Liver (tissue), 9 donors: ENCODE measurements around the gene LCN6. TPM values are rescaled to one million over a fixed set of nuclear protein-coding genes. Genes with fewer than 3 reads are reported as not detected.

Experiments used
- DNase-seq: peaks from one replicate; pipeline ENCODE4 v3.0.0-alpha.2; 2017; ENCODE audit warnings: low spot score
- H3K27ac ChIP-seq, 2 donors: one replicate each; pipeline ENCODE4 v1.7.0; 2013; ENCODE audit warnings: inconsistent platforms in 2 of 2, low read length in 2 of 2, control low read depth in 1 of 2, low read depth in 1 of 2, mild to moderate bottlenecking in 1 of 2
- H3K27me3 ChIP-seq, 4 donors: one replicate each; pipeline versions ENCODE4 v1.6.1 to v1.7.0; 2013; ENCODE audit warnings: low read length in 3 of 4, inconsistent platforms in 1 of 4, mild to moderate bottlenecking in 1 of 4, moderate library complexity in 1 of 4; ENCODE audit not compliant: control insufficient read depth in 4 of 4, insufficient read depth in 4 of 4
- H3K36me3 ChIP-seq, 4 donors: one replicate each; pipeline versions ENCODE4 v1.6.1 to v1.7.0; 2013; ENCODE audit warnings: low read length in 3 of 4, mild to moderate bottlenecking in 3 of 4, low read depth in 1 of 4, moderate library complexity in 1 of 4; ENCODE audit not compliant: control insufficient read depth in 4 of 4, insufficient read depth in 3 of 4
- H3K4me1 ChIP-seq, 4 donors: one replicate each; pipeline versions ENCODE4 v1.6.1 to v1.7.0; 2013; ENCODE audit warnings: low read length in 3 of 4, mild to moderate bottlenecking in 3 of 4, moderate library complexity in 1 of 4; ENCODE audit not compliant: control insufficient read depth in 4 of 4, insufficient read depth in 4 of 4
- H3K4me3 ChIP-seq, 3 donors: one replicate each; pipeline versions ENCODE4 v1.6.1 to v1.7.0; 2013; ENCODE audit warnings: low read length in 3 of 3, control low read depth in 1 of 3, low read depth in 1 of 3, mild to moderate bottlenecking in 1 of 3
- H3K9ac ChIP-seq, 2 donors: one replicate each; pipeline ENCODE4 v1.7.0; 2013; ENCODE audit warnings: low read length in 2 of 2, mild to moderate bottlenecking in 2 of 2, moderate library complexity in 2 of 2, control low read depth in 1 of 2, low read depth in 1 of 2
- H3K9me3 ChIP-seq, 4 donors: one replicate each; pipeline versions ENCODE4 v1.6.1 to v1.7.0; 2013; ENCODE audit warnings: low read length in 3 of 4; ENCODE audit not compliant: control insufficient read depth in 4 of 4
- CTCF ChIP-seq: fragments of 150-350 bp; IDR thresholded peaks from 2 replicates; pipeline ENCODE4 v1.5.1; 2017; ENCODE audit warnings: improper control_type of control experiment, low read depth, low read length; ENCODE audit not compliant: missing input control
- EGR1 ChIP-seq, 2 donors: IDR thresholded peaks; 2 replicates each; pipeline ENCODE4 v1.6.1; 2016 to 2018; ENCODE audit warnings: antibody characterized with exemption in 2 of 2, low read depth in 2 of 2
- FOXA1 ChIP-seq: IDR thresholded peaks from 2 replicates; pipeline ENCODE4 v1.6.1; 2016; ENCODE audit warnings: antibody characterized with exemption
- FOXA2 ChIP-seq: IDR thresholded peaks from 2 replicates; pipeline ENCODE4 v1.6.1; 2016; ENCODE audit warnings: antibody characterized with exemption
- GABPA ChIP-seq, 2 donors: IDR thresholded peaks in 1 of 2; conservative IDR thresholded peaks in 1 of 2; 2 replicates each; pipeline ENCODE4 v1.6.1; 2016; ENCODE audit warnings: antibody characterized with exemption in 2 of 2, mild to moderate bottlenecking in 1 of 2, moderate library complexity in 1 of 2
- HNF4A ChIP-seq, 2 donors: conservative IDR thresholded peaks; 2 replicates each; pipeline ENCODE4 v1.6.1; 2016; ENCODE audit warnings: antibody characterized with exemption in 2 of 2, mild to moderate bottlenecking in 2 of 2
- HNF4G ChIP-seq: IDR thresholded peaks from 2 replicates; pipeline ENCODE4 v1.6.1; 2016; ENCODE audit warnings: antibody characterized with exemption
- JUND ChIP-seq, 2 donors: IDR thresholded peaks; 2 replicates each; pipeline ENCODE4 v1.6.1; 2016; ENCODE audit warnings: antibody characterized with exemption in 2 of 2
- MAX ChIP-seq: IDR thresholded peaks from 2 replicates; pipeline ENCODE4 v1.6.1; 2016; ENCODE audit warnings: antibody characterized with exemption
- NR2F2 ChIP-seq: IDR thresholded peaks from 2 replicates; pipeline ENCODE4 v1.6.1; 2016; ENCODE audit warnings: antibody characterized with exemption
- RAD21 ChIP-seq, 2 donors: IDR thresholded peaks; 2 replicates each; pipeline ENCODE4 v1.6.1; 2016; ENCODE audit warnings: antibody characterized with exemption in 2 of 2, mild to moderate bottlenecking in 2 of 2
- RXRA ChIP-seq, 2 donors: IDR thresholded peaks; 2 replicates each; pipeline ENCODE4 v1.6.1; 2017 to 2018; ENCODE audit warnings: antibody characterized with exemption in 2 of 2, mild to moderate bottlenecking in 1 of 2
- SP1 ChIP-seq: IDR thresholded peaks from 2 replicates; pipeline ENCODE4 v1.6.1; 2018; ENCODE audit warnings: antibody characterized with exemption, mild to moderate bottlenecking
- TAF1 ChIP-seq: conservative IDR thresholded peaks from 2 replicates; pipeline ENCODE4 v1.6.1; 2016; ENCODE audit warnings: antibody characterized with exemption, mild to moderate bottlenecking
- YY1 ChIP-seq: IDR thresholded peaks from 2 replicates; pipeline ENCODE4 v1.6.1; 2016; ENCODE audit warnings: antibody characterized with exemption, mild to moderate bottlenecking
- WGBS: extraction: QIAGEN DNeasy Blood & Tissue Kit; methylation state at CpG from one replicate; pipeline ENCODE4 v1.1.7; 2013; 5-methylcytosine and 5-hydroxymethylcytosine counted together
- polyA plus RNA-seq, 2 donors: library from polyadenylated mRNA; stranded (reverse) in 1 of 2; unstranded in 1 of 2; fragments of 200-250 nt in 1 of 2; fragments of >200 nt in 1 of 2; fragmentation: Nextera tagmentation in 1 of 2; extraction: Ambion mirVana in 1 of 2; gene quantifications; one replicate each; pipeline versions ENCODE4 v1.2.1 to v1.2.3, GENCODE V29; 2013 to 2015
- total RNA-seq, 2 donors: library from RNA; depleted of rRNA; stranded (reverse); fragments of >200 nt; gene quantifications; one replicate each; pipeline ENCODE4 v1.2.3, GENCODE V29; 2014
- TF ChIP-seq, protein P1 (sequence below): IDR thresholded peaks from 2 replicates; pipeline ENCODE4 v1.6.1; 2016; ENCODE audit warnings: antibody characterized with exemption
- TF ChIP-seq, protein P2 (sequence below): IDR thresholded peaks from 2 replicates; pipeline ENCODE4 v1.6.1; 2016; ENCODE audit warnings: antibody characterized with exemption
- TF ChIP-seq, protein P3 (sequence below): IDR thresholded peaks from 2 replicates; pipeline ENCODE4 v1.6.1; 2016; ENCODE audit warnings: antibody characterized with exemption, mild to moderate bottlenecking
- donor health status: healthy.
- donor health status: healthy.
- donor health status: healthy.
- donor health status: healthy.
- donor health status: healthy.

Gene LCN6
- total and polyA plus RNA-seq, 4 donors: 0.14 to 0.32 TPM; not detected in 2

GRCh38 chr9:136698635-136699246, 49.6 kb downstream of the LCN6 start:
- Histone ChIP-seq H3K36me3 (no peaks in the 10 kb centered on the region), H3K9me3 (no peaks in the 10 kb centered on the region), H3K9ac (no peak overlapping the region), H3K4me3 (no peak overlapping the region), H3K27ac (peak overlapping the region; percentile 89 to 93), H3K27me3 (no peaks in the 10 kb centered on the region), H3K4me1 (peaks cover 19 to 51% (median 44%) of the 10 kb centered on the region in 4 donors)
- TF ChIP-seq, protein P1, sequence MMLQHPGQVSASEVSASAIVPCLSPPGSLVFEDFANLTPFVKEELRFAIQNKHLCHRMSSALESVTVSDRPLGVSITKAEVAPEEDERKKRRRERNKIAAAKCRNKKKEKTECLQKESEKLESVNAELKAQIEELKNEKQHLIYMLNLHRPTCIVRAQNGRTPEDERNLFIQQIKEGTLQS: no peak
- TF ChIP-seq, protein P2, sequence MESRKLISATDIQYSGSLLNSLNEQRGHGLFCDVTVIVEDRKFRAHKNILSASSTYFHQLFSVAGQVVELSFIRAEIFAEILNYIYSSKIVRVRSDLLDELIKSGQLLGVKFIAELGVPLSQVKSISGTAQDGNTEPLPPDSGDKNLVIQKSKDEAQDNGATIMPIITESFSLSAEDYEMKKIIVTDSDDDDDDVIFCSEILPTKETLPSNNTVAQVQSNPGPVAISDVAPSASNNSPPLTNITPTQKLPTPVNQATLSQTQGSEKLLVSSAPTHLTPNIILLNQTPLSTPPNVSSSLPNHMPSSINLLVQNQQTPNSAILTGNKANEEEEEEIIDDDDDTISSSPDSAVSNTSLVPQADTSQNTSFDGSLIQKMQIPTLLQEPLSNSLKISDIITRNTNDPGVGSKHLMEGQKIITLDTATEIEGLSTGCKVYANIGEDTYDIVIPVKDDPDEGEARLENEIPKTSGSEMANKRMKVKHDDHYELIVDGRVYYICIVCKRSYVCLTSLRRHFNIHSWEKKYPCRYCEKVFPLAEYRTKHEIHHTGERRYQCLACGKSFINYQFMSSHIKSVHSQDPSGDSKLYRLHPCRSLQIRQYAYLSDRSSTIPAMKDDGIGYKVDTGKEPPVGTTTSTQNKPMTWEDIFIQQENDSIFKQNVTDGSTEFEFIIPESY: no peak
- TF ChIP-seq FOXA2 (no peak), SP1 (peak; percentile 63), CTCF (no peak), HNF4G (no peak), GABPA (IDR thresholded peaks at IDR 0.05 in 1 of 2, conservative IDR thresholded peaks at IDR 0.05 in 1 of 2) (no peak), FOXA1 (no peak), JUND (IDR thresholded peaks at IDR 0.05) (no peak), RAD21 (IDR thresholded peaks at IDR 0.05) (no peak), NR2F2 (no peak), TAF1 (no peak), MAX (no peak), YY1 (no peak), RXRA (IDR thresholded peaks at IDR 0.05) (peak; percentile 47 to 61), EGR1 (IDR thresholded peaks at IDR 0.05; ENCODE audit: low read depth in 2 of 2) (no peak), HNF4A (conservative IDR thresholded peaks at IDR 0.05) (peak; percentile 50 to 65)
- TF ChIP-seq, protein P3, sequence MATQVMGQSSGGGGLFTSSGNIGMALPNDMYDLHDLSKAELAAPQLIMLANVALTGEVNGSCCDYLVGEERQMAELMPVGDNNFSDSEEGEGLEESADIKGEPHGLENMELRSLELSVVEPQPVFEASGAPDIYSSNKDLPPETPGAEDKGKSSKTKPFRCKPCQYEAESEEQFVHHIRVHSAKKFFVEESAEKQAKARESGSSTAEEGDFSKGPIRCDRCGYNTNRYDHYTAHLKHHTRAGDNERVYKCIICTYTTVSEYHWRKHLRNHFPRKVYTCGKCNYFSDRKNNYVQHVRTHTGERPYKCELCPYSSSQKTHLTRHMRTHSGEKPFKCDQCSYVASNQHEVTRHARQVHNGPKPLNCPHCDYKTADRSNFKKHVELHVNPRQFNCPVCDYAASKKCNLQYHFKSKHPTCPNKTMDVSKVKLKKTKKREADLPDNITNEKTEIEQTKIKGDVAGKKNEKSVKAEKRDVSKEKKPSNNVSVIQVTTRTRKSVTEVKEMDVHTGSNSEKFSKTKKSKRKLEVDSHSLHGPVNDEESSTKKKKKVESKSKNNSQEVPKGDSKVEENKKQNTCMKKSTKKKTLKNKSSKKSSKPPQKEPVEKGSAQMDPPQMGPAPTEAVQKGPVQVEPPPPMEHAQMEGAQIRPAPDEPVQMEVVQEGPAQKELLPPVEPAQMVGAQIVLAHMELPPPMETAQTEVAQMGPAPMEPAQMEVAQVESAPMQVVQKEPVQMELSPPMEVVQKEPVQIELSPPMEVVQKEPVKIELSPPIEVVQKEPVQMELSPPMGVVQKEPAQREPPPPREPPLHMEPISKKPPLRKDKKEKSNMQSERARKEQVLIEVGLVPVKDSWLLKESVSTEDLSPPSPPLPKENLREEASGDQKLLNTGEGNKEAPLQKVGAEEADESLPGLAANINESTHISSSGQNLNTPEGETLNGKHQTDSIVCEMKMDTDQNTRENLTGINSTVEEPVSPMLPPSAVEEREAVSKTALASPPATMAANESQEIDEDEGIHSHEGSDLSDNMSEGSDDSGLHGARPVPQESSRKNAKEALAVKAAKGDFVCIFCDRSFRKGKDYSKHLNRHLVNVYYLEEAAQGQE: no peak
- DNase-seq: no peak
- 35% methylated on average over 11 of the region's 11 CpGs for WGBS
